ENCODE results near the gene CADM2. TPM values are rescaled to one million over a fixed set of nuclear protein-coding genes. Genes with fewer than 3 reads are reported as not detected.

Gene CADM2
- total RNA-seq, 1 experiment from 2014 or later = not detected

- H3K9ac ChIP-seq (ENCODE audit: low read length) = no peak overlapping the region
- BruUV-seq (replicated peaks) = no TSS peak
These were observed 2.9 kb downstream of the CADM2 start for GRCh38 chr3:84961521-84962255.

More at GRCh38 chr3:84961521-84962255, 2.9 kb downstream of the CADM2 start:
- TF ChIP-seq, protein P1, sequence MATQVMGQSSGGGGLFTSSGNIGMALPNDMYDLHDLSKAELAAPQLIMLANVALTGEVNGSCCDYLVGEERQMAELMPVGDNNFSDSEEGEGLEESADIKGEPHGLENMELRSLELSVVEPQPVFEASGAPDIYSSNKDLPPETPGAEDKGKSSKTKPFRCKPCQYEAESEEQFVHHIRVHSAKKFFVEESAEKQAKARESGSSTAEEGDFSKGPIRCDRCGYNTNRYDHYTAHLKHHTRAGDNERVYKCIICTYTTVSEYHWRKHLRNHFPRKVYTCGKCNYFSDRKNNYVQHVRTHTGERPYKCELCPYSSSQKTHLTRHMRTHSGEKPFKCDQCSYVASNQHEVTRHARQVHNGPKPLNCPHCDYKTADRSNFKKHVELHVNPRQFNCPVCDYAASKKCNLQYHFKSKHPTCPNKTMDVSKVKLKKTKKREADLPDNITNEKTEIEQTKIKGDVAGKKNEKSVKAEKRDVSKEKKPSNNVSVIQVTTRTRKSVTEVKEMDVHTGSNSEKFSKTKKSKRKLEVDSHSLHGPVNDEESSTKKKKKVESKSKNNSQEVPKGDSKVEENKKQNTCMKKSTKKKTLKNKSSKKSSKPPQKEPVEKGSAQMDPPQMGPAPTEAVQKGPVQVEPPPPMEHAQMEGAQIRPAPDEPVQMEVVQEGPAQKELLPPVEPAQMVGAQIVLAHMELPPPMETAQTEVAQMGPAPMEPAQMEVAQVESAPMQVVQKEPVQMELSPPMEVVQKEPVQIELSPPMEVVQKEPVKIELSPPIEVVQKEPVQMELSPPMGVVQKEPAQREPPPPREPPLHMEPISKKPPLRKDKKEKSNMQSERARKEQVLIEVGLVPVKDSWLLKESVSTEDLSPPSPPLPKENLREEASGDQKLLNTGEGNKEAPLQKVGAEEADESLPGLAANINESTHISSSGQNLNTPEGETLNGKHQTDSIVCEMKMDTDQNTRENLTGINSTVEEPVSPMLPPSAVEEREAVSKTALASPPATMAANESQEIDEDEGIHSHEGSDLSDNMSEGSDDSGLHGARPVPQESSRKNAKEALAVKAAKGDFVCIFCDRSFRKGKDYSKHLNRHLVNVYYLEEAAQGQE (IDR thresholded peaks at IDR 0.05; ENCODE audit: low read depth) = no peak
- TF ChIP-seq SIN3A (IDR thresholded peaks at IDR 0.05; ENCODE audit: low read depth) = no peak
- TF ChIP-seq FOSL1 (IDR thresholded peaks at IDR 0.05; ENCODE audit: low read depth) = no peak
- no peak for TF ChIP-seq ZFX (IDR thresholded peaks at IDR 0.05)
- no peak for TF ChIP-seq CBX3 (IDR thresholded peaks at IDR 0.05; ENCODE audit: low read depth)
- TF ChIP-seq, protein P2, sequence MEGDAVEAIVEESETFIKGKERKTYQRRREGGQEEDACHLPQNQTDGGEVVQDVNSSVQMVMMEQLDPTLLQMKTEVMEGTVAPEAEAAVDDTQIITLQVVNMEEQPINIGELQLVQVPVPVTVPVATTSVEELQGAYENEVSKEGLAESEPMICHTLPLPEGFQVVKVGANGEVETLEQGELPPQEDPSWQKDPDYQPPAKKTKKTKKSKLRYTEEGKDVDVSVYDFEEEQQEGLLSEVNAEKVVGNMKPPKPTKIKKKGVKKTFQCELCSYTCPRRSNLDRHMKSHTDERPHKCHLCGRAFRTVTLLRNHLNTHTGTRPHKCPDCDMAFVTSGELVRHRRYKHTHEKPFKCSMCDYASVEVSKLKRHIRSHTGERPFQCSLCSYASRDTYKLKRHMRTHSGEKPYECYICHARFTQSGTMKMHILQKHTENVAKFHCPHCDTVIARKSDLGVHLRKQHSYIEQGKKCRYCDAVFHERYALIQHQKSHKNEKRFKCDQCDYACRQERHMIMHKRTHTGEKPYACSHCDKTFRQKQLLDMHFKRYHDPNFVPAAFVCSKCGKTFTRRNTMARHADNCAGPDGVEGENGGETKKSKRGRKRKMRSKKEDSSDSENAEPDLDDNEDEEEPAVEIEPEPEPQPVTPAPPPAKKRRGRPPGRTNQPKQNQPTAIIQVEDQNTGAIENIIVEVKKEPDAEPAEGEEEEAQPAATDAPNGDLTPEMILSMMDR (IDR thresholded peaks at IDR 0.05 in 2 of 3, conservative IDR thresholded peaks at IDR 0.05 in 1 of 3; ENCODE audit: borderline replicate concordance in 1 of 3, insufficient read depth in 1 of 3, low read depth in 2 of 3, low read length in 2 of 3) = no peak
- TF ChIP-seq EZH2 (IDR thresholded peaks at IDR 0.05) = no peak
- TF ChIP-seq EGR1 (IDR thresholded peaks at IDR 0.05; ENCODE audit: low read depth) = no peak
- no peak for TF ChIP-seq YY1 (IDR thresholded peaks at IDR 0.05; ENCODE audit: extremely low read depth, insufficient replicate concordance, low read depth, low read length)
- no peak for TF ChIP-seq SP1 (IDR thresholded peaks at IDR 0.05; ENCODE audit: low read depth)
- TF ChIP-seq ZNF274 (IDR thresholded peaks at IDR 0.05; ENCODE audit: low read depth, low read length) = no peak
- no peak for TF ChIP-seq POLR2AphosphoS5 (IDR thresholded peaks at IDR 0.05; ENCODE audit: low read depth, low read length)
- no peak for TF ChIP-seq SRF (IDR thresholded peaks at IDR 0.05; ENCODE audit: low read depth)
- TF ChIP-seq ELF1 (IDR thresholded peaks at IDR 0.05; ENCODE audit: borderline replicate concordance, low read depth) = no peak
- no peak for TF ChIP-seq EZH2phosphoT487 (IDR thresholded peaks at IDR 0.05; ENCODE audit: borderline replicate concordance)
- no peak for TF ChIP-seq CEBPB (IDR thresholded peaks at IDR 0.05; ENCODE audit: low read depth)
- TF ChIP-seq, protein P3, sequence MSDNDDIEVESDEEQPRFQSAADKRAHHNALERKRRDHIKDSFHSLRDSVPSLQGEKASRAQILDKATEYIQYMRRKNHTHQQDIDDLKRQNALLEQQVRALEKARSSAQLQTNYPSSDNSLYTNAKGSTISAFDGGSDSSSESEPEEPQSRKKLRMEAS (IDR thresholded peaks at IDR 0.05) = no peak
- no peak for TF ChIP-seq ATF3 (IDR thresholded peaks at IDR 0.05)
- no peak for TF ChIP-seq ZBTB33 (IDR thresholded peaks at IDR 0.05; ENCODE audit: extremely low read depth, insufficient replicate concordance, low read length)
- Histone ChIP-seq H4K20me1 (ENCODE audit: insufficient read depth) (no peaks in the 10 kb centered on the region), H3K9me2 (ENCODE audit: insufficient read depth) (no peaks in the 10 kb centered on the region), H3K27me3 (ENCODE audit: insufficient read depth, low read length) (no peaks in the 10 kb centered on the region), H3K4me1 (ENCODE audit: control insufficient read depth in 1 of 2, insufficient read depth in 2 of 2, low read length in 2 of 2) (no peaks in the 10 kb centered on the region), H3K79me2 (ENCODE audit: insufficient read depth, low read length) (no peaks in the 10 kb centered on the region), H3K36me3 (ENCODE audit: control insufficient read depth in 1 of 2, insufficient read depth in 2 of 2, low read length in 2 of 2) (no peaks in the 10 kb centered on the region), H3K4me3 (replicated peaks in 1 of 2; ENCODE audit: low read depth in 1 of 2, low read length in 2 of 2) (no peak overlapping the region), H3K27ac (ENCODE audit: low read depth, low read length) (no peak overlapping the region), H3K9me3 (ENCODE audit: control insufficient read depth in 1 of 2, insufficient read depth in 1 of 2, low read depth in 1 of 2, low read length in 2 of 2) (peaks cover 10 to 13% of the 10 kb centered on the region in 2 experiments; a peak in 2 of 4 replicates), H2AFZ (ENCODE audit: low read depth, low read length, poor library complexity, severe bottlenecking) (no peak overlapping the region), H3K4me2 (ENCODE audit: low read length) (no peak overlapping the region)
- ChIA-PET POLR2A (no interaction called here), CTCF (no interaction called here), RAD21 (ENCODE audit: low non-redundant PET in 1 of 2, low total read pairs in 2 of 2, uncharacterized antibody in 2 of 2, unreplicated experiment in 2 of 2) (no interaction called here)
- intact Hi-C loops (cut with micrococcal nuclease) = no loop called here
- ATAC-seq (no peak), DNase-seq (ENCODE audit: low read depth, low spot score) (no peak)
